Measurements from ENCODE around the gene GKN1. TPM values are rescaled to one million over a fixed set of nuclear protein-coding genes. Genes with fewer than 3 reads are reported as not detected.

GKN1 gene
- total RNA-seq, 1 experiment from 2014 or later, result not detected

GRCh38 chr2:68989035-68989434 lies 14.6 kb downstream of the GKN1 start:
- no peak overlapping the region for H3K18ac ChIP-seq (ENCODE audit: insufficient read length, low read depth, low read length)
- H2BK120ac ChIP-seq (ENCODE audit: low read depth, low read length, poor library complexity, severe bottlenecking), result no peak overlapping the region
- H4K8ac ChIP-seq (replicated peaks; ENCODE audit: insufficient read length, low read depth, low read length), result no peak overlapping the region
- H2BK20ac ChIP-seq (ENCODE audit: low read depth, low read length, poor library complexity, severe bottlenecking), result no peak overlapping the region
- no peak for DNase-seq
- H3K27ac ChIP-seq (ENCODE audit: insufficient read length, low read depth, low read length), result no peak overlapping the region
- H3K14ac ChIP-seq (ENCODE audit: insufficient read depth, low read length), result no peak overlapping the region
- H3K9me3 Mint-ChIP-seq, result no peaks in the 10 kb centered on the region
- H4K20me1 ChIP-seq (ENCODE audit: control insufficient read depth, insufficient read depth, insufficient read length), result no peaks in the 10 kb centered on the region
- no peaks in the 10 kb centered on the region for H3K4me1 ChIP-seq (ENCODE audit: insufficient read depth, low read length)
- H2BK12ac ChIP-seq (ENCODE audit: insufficient read length, low read depth, low read length), result no peak overlapping the region
- H2AK5ac ChIP-seq (ENCODE audit: insufficient read length, low read length), result no peak overlapping the region
- no peaks in the 10 kb centered on the region; a peak in 1 of 4 replicates for H3K4me1 Mint-ChIP-seq
- no peak overlapping the region for H2BK5ac ChIP-seq (ENCODE audit: insufficient read length, low read length)
- H4K5ac ChIP-seq (ENCODE audit: insufficient read length, low read depth, low read length), result no peak overlapping the region
- no peak overlapping the region for H3K4ac ChIP-seq (ENCODE audit: low read depth, low read length)
- no peak for TF ChIP-seq CTCF (conservative IDR thresholded peaks at IDR 0.05)
- H3K79me1 ChIP-seq (ENCODE audit: insufficient read depth, low read depth, low read length, poor library complexity, severe bottlenecking), result no peaks in the 10 kb centered on the region
- no peak overlapping the region for H3K23ac ChIP-seq (ENCODE audit: insufficient read length, low read depth, low read length)
- H3K36me3 Mint-ChIP-seq (ENCODE audit: insufficient read depth in 1 of 3, low read depth in 3 of 3), result no peaks in the 10 kb centered on the region
- H3K56ac ChIP-seq (ENCODE audit: insufficient read length, low read depth, low read length), result no peak overlapping the region
- no peaks in the 10 kb centered on the region for H3K27me3 Mint-ChIP-seq (ENCODE audit: low read depth)
- H3K4me2 ChIP-seq (ENCODE audit: insufficient read depth, insufficient read length, low read length), result no peak overlapping the region
- no peak overlapping the region for H4K91ac ChIP-seq (ENCODE audit: insufficient read length, low read depth, low read length)
- no peak overlapping the region for H2AFZ ChIP-seq (ENCODE audit: low read length)
- H3K27me3 ChIP-seq (ENCODE audit: insufficient read depth, low read length), result no peaks in the 10 kb centered on the region
- no peak overlapping the region for H3T11ph ChIP-seq (ENCODE audit: low read length)
- no peaks in the 10 kb centered on the region for H3K79me2 ChIP-seq (ENCODE audit: insufficient read depth, low read length)
- H2BK15ac ChIP-seq (ENCODE audit: low read depth, low read length), result no peak overlapping the region
- no CpG with 5 or more reads among the region's 5 CpGs for WGBS (ENCODE audit: extremely low coverage, insufficient read length, low lambda C conversion rate)
- no peaks in the 10 kb centered on the region for H3K9me3 ChIP-seq (ENCODE audit: control insufficient read depth, low read depth, low read length)
- H3K9ac ChIP-seq (ENCODE audit: extremely low read depth, insufficient read length, low read length), result no peak overlapping the region
- no peaks in the 10 kb centered on the region for H3K23me2 ChIP-seq (ENCODE audit: insufficient read length, low read depth, low read length, poor library complexity, severe bottlenecking)
- no peak overlapping the region for H3K4me3 Mint-ChIP-seq
- H3K27ac Mint-ChIP-seq, result no peak overlapping the region
